Activated gamma-delta T cell treated with anti-CD3 and anti-CD28 coated beads, Interleukin-2, amount 50 U/mL, for 16 hours (primary cell): ENCODE data around the gene CELF4.

Experiments
- DNase-seq: peaks from one replicate; pipeline ENCODE4 v3.0.0-alpha.2; 2020; ENCODE audit warnings: low read depth

Gene CELF4

DNA sequence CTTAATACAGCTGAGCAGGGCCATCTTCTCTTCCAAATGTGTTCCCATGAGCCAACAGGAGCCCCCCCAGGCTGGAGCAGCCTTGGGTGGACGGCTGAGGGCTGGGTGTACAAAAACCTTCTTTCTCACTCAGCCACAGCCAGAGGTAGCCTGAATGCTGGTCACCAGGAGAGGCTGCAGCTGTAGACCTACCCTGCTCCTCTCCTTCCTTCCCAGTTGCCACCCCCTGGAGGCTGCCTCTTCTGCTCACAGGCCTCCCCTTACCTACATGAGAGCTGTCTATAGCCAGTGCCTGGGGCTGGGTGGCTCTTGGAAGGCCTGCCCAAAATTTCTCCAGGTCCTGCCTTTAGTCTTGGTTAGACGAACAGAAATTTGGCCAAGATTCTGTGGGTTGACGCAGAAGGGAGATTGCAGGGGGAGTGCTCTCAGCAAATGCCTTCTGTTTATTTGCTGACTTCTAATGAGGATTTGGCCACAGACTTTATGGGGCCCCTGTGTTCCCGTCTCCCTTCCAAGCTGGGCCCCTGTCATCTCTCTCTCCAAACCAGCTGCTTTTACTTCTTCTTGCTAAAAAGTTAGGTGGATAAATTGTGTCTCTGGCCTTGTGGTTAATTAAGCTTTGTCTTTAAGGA lies 18.3 kb downstream of the CELF4 start:
- DNase-seq: no peak

DNA sequence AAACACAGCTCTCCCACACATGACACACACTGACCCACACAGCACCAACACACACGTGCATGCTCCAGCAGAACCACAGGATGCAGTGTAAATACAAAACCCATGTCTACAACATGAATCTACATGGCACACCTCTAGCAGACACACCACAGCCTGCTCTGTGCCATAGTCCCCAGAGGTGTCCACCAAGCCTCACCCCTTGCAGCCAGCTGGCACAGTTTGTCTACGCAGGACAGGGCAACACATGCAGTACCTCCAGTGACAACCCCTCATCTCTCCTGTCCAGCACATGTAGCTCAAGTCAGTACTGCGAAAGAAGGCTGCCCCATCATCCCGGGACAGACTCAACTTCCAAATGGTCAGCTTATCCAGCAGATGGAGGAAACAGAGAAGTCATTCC lies 18.9 kb downstream of the CELF4 start:
- DNase-seq: no peak

DNA sequence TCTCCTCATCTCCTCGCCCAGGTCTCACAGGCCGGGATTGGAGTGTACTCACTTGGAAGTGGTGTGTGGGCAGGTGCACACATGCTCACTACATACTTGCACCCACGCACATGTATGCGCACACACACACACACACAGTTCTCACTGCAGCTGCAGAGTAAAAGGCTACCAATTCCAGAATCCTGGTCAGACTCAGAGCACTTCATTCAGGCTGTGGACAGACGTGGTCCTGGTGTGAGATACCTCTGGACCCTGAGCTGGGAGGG lies 19.4 kb downstream of the CELF4 start:
- no peak for DNase-seq

DNA sequence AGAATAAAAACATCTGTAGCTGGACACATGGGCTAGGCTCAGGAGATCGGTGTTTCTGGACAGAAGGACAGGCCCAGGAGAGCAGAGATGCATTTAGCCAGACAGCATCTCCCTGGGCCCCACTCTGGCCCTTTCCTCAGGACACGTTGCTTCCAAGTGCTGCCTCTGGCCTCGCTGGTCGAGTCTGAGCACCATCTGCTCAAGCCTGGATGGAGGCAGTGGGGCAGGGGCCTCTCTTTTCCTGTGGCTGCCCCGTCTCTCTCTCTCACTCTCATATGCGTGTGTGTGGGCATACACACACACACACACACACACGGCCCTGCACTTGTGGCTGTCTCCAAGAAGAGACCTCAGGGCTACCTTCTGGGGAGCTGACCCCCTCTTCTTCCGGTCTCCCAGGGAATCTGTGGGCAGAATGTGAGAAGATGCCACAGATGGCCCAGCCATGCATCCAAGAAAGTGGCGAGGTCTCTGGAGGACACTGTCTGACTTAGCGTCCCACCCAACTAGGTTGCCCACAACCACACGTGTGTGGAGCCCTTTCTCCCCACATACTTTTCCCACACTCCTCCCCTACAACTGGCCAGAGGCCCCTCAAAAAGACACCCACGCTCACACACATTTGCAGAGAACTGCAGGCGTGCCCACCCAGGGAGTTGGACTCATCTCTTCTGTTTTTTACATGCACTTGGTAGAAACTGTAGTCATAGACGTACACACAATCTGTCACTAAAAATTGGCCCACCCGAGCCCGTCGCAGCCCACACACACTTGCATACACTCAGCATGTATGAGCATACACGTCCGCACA lies 19.9 kb downstream of the CELF4 start:
- no peak for DNase-seq

DNA sequence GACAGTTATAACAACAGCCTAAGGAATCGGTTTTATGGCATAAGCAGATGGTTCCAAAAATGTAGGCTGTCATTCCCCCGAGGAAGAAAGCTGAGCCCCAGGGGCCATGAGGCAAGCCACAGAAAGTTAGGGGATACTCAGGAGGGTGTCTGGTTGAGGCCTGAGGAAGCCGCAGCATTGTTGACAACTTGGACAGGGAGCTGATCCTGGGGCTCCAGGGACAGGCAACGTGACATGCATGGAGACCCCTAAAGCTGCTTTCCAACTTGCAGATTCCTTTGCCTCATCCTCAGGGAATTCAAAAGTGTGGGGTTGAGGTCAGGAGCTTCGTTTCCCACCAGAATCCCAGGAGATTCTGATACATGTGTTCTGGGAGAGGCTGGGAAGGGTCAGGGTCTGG lies 20.9 kb downstream of the CELF4 start:
- DNase-seq: no peak

DNA sequence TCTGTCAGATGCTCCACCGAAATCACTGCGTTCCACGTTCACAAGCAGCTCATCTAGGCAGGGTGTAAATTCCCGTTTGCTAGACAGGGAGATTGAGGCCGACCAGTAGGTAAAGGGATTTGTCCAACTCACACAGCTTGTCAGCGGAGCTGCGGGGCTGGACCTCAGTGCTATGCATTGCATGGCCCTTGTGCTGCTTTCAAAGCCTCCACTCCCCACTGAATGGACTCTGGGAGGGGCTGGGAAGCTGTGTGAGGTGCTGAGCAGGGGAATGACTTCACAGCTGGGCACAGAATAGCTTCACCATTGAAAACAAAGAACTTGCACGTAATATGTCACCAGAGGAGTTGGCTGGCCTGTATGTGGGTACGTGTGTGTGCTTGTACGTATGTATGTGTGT lies 21.4 kb downstream of the CELF4 start:
- DNase-seq: no peak

DNA sequence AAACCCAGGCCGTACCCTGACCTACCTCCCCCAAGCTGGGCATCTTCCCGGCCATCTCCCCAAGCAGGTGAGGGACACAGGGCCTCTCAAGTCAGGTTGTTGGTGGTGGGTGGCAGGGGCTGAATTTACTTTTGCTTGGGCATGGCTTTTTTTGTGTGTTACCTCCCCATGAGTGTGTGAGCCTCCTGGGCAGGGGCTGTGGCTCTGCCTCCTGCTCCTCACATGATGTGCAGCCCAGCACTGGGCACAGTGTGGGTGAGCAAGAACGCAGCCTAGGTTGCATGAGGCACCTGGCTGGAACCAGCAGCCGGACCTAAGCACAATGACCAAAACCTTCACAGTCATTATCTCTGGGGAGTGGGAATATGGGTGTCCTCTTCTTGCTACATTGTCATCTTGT lies 22.3 kb downstream of the CELF4 start:
- no peak for DNase-seq

DNA sequence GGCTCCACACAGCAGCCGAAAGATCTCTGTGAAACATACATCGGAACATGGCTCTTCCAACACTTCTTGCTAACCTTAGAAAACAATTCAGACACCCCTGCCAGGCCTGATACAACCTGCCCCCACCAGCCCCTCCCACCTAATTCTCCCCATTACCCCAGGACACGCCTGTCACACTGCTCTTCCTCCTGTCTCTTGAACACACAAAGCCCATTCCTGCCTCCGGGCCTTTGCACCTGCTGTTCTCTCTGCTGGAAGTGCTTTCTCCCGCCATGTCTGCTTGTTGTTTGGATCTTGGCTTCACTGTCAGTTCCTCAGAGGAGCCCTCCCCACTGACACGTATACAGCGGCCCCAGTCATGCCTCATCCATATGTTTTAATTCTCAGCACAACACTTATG lies 24.1 kb downstream of the CELF4 start:
- no peak for DNase-seq

DNA sequence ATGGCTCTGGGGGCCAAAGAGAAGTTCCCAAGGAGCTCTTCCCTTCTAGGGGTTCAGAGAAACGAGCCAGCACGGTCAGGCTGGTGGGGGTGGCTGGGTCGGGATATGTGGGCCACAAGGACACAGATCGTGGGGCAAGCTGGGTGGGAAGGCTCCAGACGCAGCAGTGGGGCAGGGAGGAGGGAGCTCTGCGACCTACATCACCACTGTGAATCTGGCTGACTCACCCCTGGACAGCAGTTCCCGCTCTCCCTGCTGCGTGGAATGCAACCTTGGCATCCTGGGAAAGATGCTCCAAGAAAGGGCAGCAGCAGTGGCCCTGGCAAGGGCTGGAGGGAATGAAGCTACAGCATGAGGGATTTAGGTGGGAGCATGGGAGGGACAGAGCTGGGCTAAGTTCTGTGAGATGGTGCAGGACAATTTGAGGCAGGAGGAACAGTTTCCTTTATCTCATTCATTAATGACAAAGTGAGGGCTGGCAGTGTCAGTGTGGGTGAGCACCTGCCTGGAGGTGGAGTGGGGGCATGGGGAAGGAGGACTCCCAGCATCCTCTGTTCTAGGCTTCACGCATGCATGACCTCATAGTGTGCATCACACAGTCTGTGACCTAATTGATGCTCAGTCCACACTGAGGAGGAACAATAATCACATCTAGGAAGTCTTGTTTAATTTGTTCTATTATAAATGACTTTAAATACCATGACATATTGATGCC lies 25.0 kb downstream of the CELF4 start:
- DNase-seq: no peak

DNA sequence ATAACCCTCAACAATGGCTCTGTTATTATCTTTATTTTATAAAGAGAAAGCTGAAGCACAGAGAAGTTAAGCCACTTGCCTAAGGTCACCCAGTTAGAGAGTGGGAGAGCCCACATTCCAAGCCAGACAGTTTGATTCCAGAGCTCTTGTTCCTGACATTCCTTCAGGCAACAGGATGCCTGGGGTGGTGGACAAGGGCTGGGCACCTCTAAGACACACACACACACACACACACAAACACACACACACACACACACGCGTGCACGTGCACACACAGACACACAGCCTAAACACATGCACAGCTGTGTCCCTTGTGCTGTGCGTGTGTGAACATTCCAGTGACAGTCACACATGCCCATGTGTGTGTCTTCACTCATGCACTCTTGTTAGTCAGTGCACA lies 26.4 kb downstream of the CELF4 start:
- DNase-seq: no peak

DNA sequence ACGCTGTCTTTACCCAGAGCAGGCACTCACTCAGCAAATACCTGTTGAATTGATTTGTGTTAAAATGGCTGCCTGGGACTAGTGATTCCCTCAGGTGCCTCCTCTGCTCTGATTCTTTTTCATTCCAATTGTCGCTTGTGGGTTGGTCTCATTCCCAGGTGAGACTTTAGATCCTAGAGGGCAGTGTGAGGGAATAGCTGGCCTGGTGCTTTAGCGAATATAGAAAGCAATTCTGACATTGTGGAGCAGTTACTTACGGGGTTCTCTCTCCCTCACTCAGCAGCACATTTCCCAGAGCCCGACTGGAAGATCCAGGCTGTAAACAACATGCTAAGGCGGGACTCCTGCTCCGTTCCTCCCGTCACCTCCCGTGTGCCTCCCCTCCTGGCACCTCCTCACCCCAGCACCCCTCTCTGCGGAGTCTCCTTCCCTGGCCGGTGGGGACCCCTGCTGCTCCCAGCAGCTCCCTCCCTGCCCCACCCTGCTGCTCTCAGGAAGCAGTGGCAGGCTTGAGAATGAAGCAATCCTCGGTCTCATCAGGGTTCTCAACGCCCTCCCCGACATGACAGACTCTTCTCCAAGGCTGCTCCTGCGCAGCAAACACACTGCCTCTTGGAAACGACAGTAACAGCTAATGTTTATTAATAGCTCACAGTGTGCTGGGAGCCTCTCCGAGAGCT lies 26.9 kb downstream of the CELF4 start:
- no peak for DNase-seq

DNA sequence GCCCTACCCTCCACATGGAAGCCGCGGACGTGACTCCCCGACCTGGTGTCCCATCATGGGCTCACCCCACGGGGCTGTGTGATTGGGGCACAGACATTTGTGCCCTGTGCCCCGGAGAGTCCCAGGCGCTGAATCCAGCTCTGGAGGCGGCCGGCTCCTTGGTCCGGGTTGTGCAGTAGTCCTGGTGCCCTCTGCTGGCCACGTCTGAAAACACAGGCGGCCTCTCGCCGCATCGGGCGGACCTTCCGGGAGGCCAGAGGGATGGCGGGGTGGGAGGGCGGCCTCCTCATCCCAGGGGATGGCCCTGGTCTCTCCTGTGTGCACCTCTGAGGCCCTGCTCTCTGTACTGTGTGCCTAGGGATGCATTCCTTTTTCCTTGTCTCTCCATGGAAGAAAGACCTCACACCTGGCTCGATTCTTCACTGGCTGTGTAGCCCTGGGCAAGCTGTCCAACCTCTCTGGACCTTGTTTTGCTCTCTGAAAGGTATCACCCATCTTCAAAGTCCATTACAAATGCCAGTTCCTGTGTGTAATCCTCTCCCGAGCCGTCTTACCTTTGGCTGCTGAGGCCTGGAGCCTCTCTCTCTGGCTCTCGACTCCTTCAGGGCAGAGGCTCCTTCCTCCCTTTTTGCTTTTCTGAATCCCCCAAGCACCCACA lies 27.6 kb downstream of the CELF4 start:
- DNase-seq: no peak

DNA sequence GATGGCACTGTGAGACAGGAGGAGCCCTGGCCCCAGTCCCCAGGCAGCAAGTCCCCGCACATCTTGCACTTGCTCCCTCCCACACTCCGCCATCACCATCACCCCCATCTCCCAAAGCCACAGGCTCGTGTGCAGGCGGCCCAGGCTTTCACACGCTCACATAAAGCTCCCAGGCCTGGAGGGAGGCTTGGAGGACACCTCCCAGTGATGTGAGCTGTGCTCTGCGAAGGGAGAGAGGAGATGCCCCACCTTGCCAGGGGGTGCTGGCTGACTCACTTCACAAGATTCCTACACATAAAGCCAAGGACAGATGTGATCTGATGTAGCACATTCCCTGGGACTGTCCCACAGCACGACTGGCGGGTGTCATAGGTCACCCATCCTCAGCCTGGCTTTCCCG lies 28.9 kb downstream of the CELF4 start:
- no peak for DNase-seq

DNA sequence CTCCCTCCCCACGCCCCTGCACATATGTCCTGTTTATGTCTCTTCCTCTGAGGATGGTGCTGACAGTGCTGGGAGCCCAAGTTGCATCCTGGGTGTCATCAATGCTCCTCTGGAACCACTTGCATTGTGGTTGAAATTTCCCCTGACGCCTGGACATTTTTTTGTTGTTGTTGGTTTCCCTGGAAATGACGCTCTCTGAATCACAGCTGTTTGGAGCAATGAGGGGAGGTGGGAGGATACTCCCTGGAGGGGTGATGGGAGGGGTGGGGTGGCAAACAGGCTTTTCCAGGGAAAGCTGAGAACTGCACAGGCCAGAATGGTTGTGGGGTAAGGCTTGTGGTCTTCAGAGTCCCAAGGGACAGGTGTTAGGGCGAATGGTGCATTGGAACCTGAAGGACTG lies 29.6 kb downstream of the CELF4 start:
- no peak for DNase-seq

DNA sequence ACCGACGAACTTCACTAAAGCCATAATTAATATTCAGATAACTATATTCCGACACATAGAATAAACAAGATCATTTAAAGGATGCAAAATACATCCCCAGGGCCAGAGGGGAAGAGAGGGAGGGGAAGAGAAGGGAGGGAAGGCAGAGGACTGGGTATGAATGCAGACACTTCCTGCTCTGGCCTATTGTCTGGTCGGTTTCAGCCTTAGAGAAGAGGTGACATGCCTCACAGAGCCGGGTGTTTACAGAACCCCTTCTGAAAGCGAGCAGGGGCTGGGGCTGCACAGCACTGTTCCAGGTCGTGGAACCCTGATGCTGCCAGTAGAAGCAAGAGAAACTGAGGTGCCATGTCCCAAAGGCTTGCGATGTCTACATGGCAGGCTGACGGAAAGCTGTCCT lies 31.0 kb downstream of the CELF4 start:
- no peak for DNase-seq

DNA sequence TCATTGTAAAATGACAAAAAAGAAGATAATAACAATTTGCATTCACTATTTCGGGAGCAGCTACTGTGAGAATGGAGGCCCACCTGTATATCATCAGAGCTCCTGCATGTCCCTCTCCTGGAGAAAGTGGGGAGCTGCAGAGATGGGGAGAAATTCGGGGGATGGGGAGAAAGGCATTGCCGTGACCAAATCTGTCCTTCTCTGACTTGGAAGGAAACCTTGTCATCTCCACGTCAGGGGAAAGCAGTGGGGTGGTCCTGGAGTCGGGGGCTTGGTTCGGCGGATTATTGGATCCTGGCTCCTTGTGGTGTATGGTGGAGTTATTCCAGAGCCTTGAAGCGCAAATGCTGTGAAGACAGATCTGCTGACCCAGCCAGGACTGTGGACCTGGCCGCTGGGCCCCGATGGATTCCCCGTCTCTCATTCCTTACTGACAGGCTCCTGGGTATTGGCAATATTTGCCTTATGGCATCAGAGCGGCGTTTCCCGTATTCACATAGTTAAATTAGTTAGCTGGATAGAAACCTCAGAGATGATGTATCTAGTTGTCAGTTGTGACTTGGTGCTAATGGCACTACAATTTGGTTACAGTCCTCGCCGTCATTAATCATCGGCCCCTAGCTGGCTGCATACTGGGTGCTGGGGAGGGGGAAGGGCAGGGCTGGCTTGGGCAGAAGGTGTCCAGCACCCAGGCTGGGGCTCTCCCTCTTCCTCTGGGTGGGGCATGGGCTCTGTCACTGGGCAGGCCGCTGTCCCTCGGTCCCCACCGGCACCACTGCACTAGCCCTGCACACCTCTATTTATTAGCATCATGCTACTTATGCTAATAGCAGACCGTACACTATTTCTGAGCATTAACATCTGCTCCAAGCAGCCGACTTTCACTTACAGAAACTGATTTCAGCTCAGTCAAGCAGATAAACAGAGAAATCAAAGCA lies 31.7 kb downstream of the CELF4 start:
- DNase-seq: no peak

DNA sequence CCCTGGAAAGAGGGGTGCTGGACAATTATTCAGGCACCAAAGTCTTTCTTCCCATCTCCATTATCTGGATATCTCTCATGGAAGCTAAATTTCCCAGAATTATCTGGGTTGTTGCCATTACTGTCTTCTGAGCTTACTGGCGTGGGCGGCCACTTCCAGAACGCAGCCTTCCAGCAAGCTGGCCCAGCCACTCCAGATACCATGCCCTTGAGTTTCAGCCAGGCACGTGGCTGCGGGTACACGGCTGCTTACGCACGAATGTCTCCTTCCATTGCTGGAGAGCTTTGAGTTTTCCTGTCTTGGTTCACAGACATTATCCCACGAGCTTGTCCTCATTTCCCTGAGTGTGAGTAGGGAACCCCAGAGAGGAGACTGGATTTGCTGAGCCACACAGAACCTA lies 32.7 kb downstream of the CELF4 start:
- DNase-seq: no peak

DNA sequence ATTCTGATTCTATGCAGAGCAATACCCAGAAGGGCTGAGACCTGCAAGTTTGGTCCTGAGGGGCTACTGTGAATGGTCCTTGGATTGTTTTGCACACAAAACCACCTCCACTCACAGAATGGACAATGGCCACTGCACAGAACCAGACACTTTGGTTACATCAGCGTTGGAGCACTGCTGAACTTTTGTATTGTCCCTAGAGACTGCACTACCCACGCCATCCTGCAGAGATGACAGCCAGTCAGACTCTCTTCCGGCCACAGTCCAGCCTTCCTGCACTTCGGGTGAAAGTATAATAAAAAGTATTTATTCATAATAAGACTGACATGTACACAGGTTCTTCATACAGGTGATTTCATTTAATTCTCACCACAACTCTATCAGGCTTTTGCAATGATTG lies 35.7 kb downstream of the CELF4 start:
- no peak for DNase-seq

DNA sequence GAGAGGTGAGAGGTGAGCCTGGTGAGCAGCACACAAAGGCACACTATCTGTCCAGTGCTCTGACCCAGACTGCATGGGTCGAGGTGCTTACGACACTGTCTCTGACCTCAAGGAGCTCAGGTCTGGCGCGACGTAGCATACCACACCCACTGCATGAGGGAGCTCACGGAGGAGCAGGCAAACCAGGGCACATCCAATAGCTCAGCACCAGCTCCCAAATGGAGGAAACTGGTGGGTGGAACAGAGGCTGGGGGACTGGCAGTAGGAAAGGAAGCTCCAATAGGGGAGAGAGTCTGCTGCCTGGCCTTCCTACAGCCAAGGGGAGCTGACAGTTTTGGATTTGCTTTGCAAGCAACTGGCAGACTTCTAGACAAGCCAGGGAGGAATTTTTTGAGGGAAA lies 36.3 kb downstream of the CELF4 start:
- no peak for DNase-seq

DNA sequence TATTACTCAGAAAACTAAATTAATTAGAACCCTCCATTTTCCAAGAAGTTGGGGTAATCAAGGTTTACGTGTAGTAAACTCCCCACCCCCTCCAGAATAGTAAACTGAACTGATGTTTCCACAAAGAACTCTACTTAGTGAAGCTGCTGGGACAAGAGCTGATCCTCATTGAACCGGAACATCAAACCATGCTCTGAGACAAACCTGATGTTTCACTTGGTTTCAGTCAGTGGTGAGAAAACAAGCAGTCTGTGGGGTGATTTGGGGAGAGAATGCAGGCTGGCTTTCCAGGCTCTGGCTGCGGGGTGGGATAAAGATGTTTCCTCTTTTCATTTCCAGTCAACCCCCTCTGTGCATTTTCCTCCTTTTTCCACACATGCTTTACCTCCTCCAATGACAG lies 38.2 kb downstream of the CELF4 start:
- DNase-seq: no peak

DNA sequence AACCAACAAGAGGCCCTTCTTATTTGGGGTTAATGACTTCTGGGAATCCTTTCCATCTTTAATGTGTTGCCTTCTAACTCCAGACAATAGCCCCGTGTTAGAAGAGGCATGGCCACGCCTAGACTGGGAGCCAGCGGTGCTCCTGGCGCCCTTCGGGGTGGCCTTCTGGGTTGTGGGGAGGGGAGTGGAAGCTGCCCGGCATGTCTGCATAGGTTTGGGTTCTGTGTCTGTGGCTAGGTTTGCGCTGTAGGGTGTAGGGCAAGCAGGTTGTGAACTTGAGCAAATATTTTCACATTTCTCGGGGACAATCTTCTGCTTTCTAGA lies 40.4 kb downstream of the CELF4 start:
- DNase-seq: no peak
